ENCODE results near the gene BEND7. TPM values are rescaled to one million over a fixed set of nuclear protein-coding genes. Genes with fewer than 3 reads are reported as not detected.

The BEND7 gene
- total RNA-seq, 1 donor = 0.31 TPM

- H3K9me3 ChIP-seq (ENCODE audit: low read depth, low read length) = no peaks in the 10 kb centered on the region
- no peaks in the 10 kb centered on the region for H3K4me1 ChIP-seq (ENCODE audit: insufficient read depth, low read length)
- H3K4me3 ChIP-seq (ENCODE audit: low read length) = no peak overlapping the region
- no peaks in the 10 kb centered on the region for H3K27me3 ChIP-seq (ENCODE audit: insufficient read depth, low read length)
Measured at GRCh38 chr10:13473986-13474385, 54.8 kb downstream of the BEND7 start.

GRCh38 chr10:13472359-13472758 is 56.5 kb downstream of the BEND7 start:
- Histone ChIP-seq H3K4me1 (ENCODE audit: insufficient read depth, low read length) (no peaks in the 10 kb centered on the region), H3K27me3 (ENCODE audit: insufficient read depth, low read length) (no peaks in the 10 kb centered on the region), H3K4me3 (ENCODE audit: low read length) (no peak overlapping the region)

GRCh38 chr10:13470270-13470669 is 58.5 kb downstream of the BEND7 start:
- Histone ChIP-seq H3K4me3 (ENCODE audit: low read length) (no peak overlapping the region), H3K27me3 (ENCODE audit: insufficient read depth, low read length) (no peaks in the 10 kb centered on the region), H3K4me1 (ENCODE audit: insufficient read depth, low read length) (no peaks in the 10 kb centered on the region), H3K9me3 (ENCODE audit: low read depth, low read length) (no peaks in the 10 kb centered on the region)

More at GRCh38 chr10:13472359-13472758, 56.5 kb downstream of the BEND7 start:
- H3K9me3 ChIP-seq (ENCODE audit: low read depth, low read length) = no peaks in the 10 kb centered on the region

DNA sequence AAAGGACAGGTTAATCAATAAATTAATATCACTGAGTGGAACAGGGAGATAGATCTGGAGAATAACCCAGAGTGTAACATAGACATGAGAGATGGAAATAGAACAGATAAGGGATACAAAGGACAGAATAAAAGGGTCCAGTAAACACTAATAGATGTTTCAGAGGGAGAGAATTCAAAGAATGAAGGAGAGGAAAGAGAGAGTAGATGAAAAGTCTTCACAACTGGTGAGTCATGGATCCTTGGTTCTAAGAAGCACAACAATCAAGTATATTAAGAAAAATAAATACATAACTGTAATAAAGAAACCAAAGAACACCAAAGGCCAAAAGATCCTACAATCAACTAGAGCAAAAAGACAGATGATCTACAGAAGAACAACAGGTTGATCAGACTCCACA is 66.3 kb downstream of the BEND7 start:
- Histone ChIP-seq H3K4me3 (ENCODE audit: low read length) (no peak overlapping the region), H3K27me3 (ENCODE audit: insufficient read depth, low read length) (no peaks in the 10 kb centered on the region), H3K4me1 (ENCODE audit: insufficient read depth, low read length) (no peaks in the 10 kb centered on the region), H3K9me3 (ENCODE audit: low read depth, low read length) (no peaks in the 10 kb centered on the region)

DNA sequence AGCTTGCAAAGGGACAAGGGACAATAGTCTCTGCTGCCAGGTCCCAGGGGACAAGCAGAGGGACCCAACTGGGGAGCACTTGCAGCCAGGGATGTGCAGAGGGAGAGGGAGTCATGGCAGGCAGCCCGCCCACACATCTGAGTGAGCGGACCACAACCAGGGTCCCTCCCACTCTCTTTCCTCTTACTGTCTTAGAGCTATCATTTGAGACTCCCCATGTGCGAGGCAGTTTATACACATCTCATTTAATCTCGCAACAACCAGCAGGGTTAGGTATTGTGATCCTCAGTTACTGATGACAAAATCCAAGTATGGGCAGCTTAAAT is 70.2 kb downstream of the BEND7 start:
- no peak overlapping the region for H3K4me3 ChIP-seq (ENCODE audit: low read length)
- no peaks in the 10 kb centered on the region for H3K27me3 ChIP-seq (ENCODE audit: insufficient read depth, low read length)
- H3K4me1 ChIP-seq (ENCODE audit: insufficient read depth, low read length) = no peaks in the 10 kb centered on the region
- H3K9me3 ChIP-seq (ENCODE audit: low read depth, low read length) = no peaks in the 10 kb centered on the region

DNA sequence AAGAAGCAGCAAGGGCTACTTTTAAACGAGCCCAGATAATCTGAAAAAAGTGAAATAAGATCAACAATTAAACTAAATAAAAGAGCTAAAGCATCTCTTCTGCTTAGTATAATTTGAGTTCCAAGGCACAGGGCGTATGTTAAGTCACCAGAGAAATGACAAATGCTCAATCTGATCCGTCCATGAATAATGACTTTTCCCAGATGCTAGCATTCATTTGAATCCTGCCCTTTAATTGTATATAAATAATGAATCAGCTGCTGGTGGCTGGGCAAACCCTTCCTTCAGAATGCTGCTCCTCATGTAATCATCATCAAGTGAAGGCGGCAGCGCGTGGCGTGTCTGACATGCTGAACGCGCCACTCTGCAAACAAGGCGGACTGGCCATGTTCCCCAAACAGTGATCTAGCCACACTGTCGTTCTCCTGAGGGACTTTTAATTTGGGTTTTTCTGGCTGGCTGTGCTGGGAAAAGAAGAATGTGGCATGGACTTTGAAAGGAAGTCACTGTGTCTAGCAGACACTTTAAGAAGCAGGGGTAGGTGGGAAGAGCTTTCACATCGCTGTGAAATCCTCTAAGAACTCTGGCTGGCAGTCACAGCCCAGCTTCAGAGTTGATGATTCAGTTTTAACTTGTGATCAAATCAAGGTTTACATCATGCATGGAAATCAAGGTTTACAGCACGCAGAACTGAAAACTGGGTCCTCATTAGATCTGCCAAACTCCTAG is 70.7 kb downstream of the BEND7 start:
- no peak overlapping the region for H3K4me3 ChIP-seq (ENCODE audit: low read length)
- no peaks in the 10 kb centered on the region for H3K9me3 ChIP-seq (ENCODE audit: low read depth, low read length)
- no peaks in the 10 kb centered on the region for H3K27me3 ChIP-seq (ENCODE audit: insufficient read depth, low read length)
- H3K4me1 ChIP-seq (ENCODE audit: insufficient read depth, low read length) = no peaks in the 10 kb centered on the region

- H3K27me3 ChIP-seq (ENCODE audit: insufficient read depth, low read length) = no peaks in the 10 kb centered on the region
- H3K4me1 ChIP-seq (ENCODE audit: insufficient read depth, low read length) = no peaks in the 10 kb centered on the region
- H3K4me3 ChIP-seq (ENCODE audit: low read length) = no peak overlapping the region
- no peaks in the 10 kb centered on the region for H3K9me3 ChIP-seq (ENCODE audit: low read depth, low read length)
Measured at GRCh38 chr10:13453896-13454295, 74.9 kb downstream of the BEND7 start.

DNA sequence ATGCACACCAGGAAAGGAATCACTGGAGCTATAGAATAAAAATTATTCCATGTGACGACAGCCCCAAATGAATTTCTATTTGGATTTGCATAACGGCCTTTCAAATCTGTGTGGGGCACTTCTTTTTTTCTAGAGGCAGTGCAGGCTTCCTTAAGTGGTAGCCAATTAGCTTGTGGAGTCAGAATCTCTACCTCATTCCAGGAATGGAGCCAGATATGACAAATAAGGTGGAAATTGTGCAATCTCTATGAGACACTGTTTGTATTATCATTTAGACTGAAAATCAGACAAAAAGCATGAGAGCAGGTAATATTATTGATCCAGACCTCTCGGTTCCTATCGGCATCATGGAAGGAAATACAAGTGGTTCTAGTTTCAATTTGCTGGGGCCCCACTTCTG is 78.7 kb downstream of the BEND7 start:
- Histone ChIP-seq H3K27me3 (ENCODE audit: insufficient read depth, low read length) (no peaks in the 10 kb centered on the region), H3K9me3 (ENCODE audit: low read depth, low read length) (no peaks in the 10 kb centered on the region), H3K4me3 (ENCODE audit: low read length) (no peak overlapping the region), H3K4me1 (ENCODE audit: insufficient read depth, low read length) (no peaks in the 10 kb centered on the region)

GRCh38 chr10:13449296-13449695 is 79.5 kb downstream of the BEND7 start:
- Histone ChIP-seq H3K4me1 (ENCODE audit: insufficient read depth, low read length) (no peaks in the 10 kb centered on the region), H3K9me3 (ENCODE audit: low read depth, low read length) (no peaks in the 10 kb centered on the region), H3K27me3 (ENCODE audit: insufficient read depth, low read length) (no peaks in the 10 kb centered on the region), H3K4me3 (ENCODE audit: low read length) (no peak overlapping the region)

GRCh38 chr10:13448216-13448615 is 80.6 kb downstream of the BEND7 start:
- no peaks in the 10 kb centered on the region for H3K4me1 ChIP-seq (ENCODE audit: insufficient read depth, low read length)
- no peaks in the 10 kb centered on the region for H3K9me3 ChIP-seq (ENCODE audit: low read depth, low read length)
- no peak overlapping the region for H3K4me3 ChIP-seq (ENCODE audit: low read length)
- H3K27me3 ChIP-seq (ENCODE audit: insufficient read depth, low read length) = no peaks in the 10 kb centered on the region

DNA sequence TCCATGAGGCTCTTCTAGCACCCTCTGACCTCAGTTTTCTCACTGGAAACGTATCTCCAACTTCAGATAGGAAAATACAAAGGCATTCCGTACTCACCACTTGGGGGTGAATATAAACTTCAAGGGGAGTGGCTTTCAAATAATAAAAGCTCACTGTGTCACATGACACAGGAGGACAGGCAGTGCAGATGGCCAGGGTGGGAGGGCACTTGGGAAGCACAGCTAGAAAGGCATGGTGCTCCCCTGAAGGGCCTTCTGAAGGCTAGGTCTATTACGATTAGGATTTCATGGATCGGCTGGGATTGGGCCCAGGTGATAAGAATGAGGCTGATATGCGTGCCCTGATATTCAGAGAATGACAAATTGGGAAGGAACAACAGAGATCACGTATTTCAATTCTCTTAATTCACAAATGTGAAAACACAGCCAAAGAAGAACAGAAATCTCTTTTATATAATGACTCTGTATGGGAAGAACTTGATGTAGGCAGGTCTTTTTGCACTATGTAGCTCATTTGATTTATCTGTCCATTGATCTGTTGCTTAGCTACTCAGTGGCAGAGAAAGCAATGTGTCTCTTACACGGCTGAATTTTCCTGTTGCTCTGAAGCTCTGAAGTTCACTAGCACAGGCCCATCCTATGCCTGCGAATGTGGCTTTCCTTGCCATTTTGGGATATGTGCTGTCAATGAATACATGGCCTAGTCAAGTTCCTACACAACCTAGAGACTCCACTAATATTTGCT is 83.0 kb downstream of the BEND7 start:
- Histone ChIP-seq H3K4me1 (ENCODE audit: insufficient read depth, low read length) (no peaks in the 10 kb centered on the region), H3K27me3 (ENCODE audit: insufficient read depth, low read length) (peaks cover 12% of the 10 kb centered on the region), H3K9me3 (ENCODE audit: low read depth, low read length) (no peaks in the 10 kb centered on the region), H3K4me3 (ENCODE audit: low read length) (no peak overlapping the region)

- Histone ChIP-seq H3K27me3 (ENCODE audit: insufficient read depth, low read length) (peaks cover 36% of the 10 kb centered on the region), H3K4me3 (ENCODE audit: low read length) (no peak overlapping the region), H3K9me3 (ENCODE audit: low read depth, low read length) (no peaks in the 10 kb centered on the region), H3K4me1 (ENCODE audit: insufficient read depth, low read length) (peaks cover 14% of the 10 kb centered on the region)
Measured at GRCh38 chr10:13441476-13441875, 87.3 kb downstream of the BEND7 start.

GRCh38 chr10:13440185-13441061 is 88.4 kb downstream of the BEND7 start:
- Histone ChIP-seq H3K9me3 (ENCODE audit: low read depth, low read length) (no peaks in the 10 kb centered on the region), H3K27me3 (ENCODE audit: insufficient read depth, low read length) (peaks cover 36% of the 10 kb centered on the region), H3K4me3 (ENCODE audit: low read length) (no peak overlapping the region), H3K4me1 (ENCODE audit: insufficient read depth, low read length) (peaks cover 14% of the 10 kb centered on the region)

GRCh38 chr10:13439313-13440184 is 89.3 kb downstream of the BEND7 start:
- H3K4me3 ChIP-seq (ENCODE audit: low read length) = no peak overlapping the region
- H3K4me1 ChIP-seq (ENCODE audit: insufficient read depth, low read length) = peaks cover 14% of the 10 kb centered on the region
- no peaks in the 10 kb centered on the region for H3K9me3 ChIP-seq (ENCODE audit: low read depth, low read length)
- H3K27me3 ChIP-seq (ENCODE audit: insufficient read depth, low read length) = peaks cover 36% of the 10 kb centered on the region
